ENCODE measurements around the gene GET4. TPM values are rescaled to one million over a fixed set of nuclear protein-coding genes. Genes with fewer than 3 reads are reported as not detected.
A peak's percentile ranks its signal among the peaks of the same experiment; 100 is the strongest.

The GET4 gene
- total and polyA plus RNA-seq, 2 of the 13 experiments (the other 11 are each of a cell fraction or from before 2014, with no cell fraction given): 28.2 to 35.2 TPM

DNA sequence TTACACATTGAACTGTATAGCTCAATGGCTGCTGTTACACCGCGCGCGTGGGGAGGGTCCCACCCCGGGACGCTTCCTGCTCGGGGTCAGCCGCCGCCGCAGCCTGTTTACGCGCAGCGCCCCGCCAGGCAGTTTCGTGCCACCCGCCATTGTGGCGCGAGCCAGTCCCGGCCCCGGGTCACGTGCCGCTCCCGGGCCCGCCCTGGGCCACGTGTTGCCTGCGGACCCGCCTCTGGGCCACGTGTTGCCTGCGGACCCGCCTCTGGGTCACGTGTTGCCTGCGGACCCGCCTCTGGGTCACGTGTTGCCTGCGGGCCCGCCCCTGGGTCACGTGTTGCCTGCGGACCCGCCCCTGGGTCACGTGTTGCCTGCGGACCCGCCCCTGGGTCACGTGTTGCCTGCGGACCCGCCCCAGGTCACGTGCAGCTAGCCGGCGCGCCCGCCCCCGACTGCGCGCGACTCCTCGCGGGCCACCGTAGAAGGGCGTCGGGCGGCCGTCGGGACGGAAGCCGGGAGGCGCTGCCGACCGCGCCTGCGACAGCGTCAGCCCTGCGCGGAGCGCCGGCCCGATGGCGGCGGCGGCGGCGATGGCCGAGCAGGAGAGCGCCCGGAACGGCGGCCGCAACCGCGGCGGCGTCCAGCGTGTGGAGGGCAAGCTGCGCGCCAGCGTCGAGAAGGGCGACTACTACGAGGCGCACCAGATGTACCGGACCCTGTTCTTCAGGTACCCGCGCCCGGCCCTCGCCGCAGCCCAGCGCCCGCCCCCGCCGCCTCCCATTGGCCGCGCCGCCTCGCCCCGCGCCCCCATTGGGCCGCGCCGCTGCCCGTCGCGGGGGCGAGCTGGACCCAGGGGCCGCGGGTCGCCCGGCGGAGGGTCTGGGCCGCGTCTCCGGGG lies at the start of gene GET4 (continued):
- TF ChIP-seq CREB1 (IDR thresholded peaks at IDR 0.05): peak; percentile 53; the same call in 1 of the 2 replicates
- TF ChIP-seq CREB1 (CRISPR knock-in tag; IDR thresholded peaks at IDR 0.05): no peak
- TF ChIP-seq KAT8 (CRISPR knock-in tag; IDR thresholded peaks at IDR 0.05): 0 out of 2 replicates have a peak, but pooled peaks have one; percentile 19
- TF ChIP-seq CEBPB (IDR thresholded peaks at IDR 0.05; ENCODE audit: borderline replicate concordance, low read depth, low read length): no peak
- TF ChIP-seq, protein P1, sequence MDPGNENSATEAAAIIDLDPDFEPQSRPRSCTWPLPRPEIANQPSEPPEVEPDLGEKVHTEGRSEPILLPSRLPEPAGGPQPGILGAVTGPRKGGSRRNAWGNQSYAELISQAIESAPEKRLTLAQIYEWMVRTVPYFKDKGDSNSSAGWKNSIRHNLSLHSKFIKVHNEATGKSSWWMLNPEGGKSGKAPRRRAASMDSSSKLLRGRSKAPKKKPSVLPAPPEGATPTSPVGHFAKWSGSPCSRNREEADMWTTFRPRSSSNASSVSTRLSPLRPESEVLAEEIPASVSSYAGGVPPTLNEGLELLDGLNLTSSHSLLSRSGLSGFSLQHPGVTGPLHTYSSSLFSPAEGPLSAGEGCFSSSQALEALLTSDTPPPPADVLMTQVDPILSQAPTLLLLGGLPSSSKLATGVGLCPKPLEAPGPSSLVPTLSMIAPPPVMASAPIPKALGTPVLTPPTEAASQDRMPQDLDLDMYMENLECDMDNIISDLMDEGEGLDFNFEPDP (CRISPR knock-in tag; conservative IDR thresholded peaks at IDR 0.05): no peak
- TF ChIP-seq, protein P2, sequence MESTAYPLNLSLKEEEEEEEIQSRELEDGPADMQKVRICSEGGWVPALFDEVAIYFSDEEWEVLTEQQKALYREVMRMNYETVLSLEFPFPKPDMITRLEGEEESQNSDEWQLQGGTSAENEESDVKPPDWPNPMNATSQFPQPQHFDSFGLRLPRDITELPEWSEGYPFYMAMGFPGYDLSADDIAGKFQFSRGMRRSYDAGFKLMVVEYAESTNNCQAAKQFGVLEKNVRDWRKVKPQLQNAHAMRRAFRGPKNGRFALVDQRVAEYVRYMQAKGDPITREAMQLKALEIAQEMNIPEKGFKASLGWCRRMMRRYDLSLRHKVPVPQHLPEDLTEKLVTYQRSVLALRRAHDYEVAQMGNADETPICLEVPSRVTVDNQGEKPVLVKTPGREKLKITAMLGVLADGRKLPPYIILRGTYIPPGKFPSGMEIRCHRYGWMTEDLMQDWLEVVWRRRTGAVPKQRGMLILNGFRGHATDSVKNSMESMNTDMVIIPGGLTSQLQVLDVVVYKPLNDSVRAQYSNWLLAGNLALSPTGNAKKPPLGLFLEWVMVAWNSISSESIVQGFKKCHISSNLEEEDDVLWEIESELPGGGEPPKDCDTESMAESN (CRISPR knock-in tag; conservative IDR thresholded peaks at IDR 0.05): peak; percentile 78
- peak; percentile 84 for TF ChIP-seq AGO2 (optimal IDR thresholded peaks at IDR 0.05; ENCODE audit: low read depth, low read length)
- TF ChIP-seq RBFOX2 (IDR thresholded peaks at IDR 0.05; ENCODE audit: low read depth, low read length): peak; percentile 87
- TF ChIP-seq PHB2 (IDR thresholded peaks at IDR 0.05; ENCODE audit: partially characterized antibody): no peak
- TF ChIP-seq, protein P3, sequence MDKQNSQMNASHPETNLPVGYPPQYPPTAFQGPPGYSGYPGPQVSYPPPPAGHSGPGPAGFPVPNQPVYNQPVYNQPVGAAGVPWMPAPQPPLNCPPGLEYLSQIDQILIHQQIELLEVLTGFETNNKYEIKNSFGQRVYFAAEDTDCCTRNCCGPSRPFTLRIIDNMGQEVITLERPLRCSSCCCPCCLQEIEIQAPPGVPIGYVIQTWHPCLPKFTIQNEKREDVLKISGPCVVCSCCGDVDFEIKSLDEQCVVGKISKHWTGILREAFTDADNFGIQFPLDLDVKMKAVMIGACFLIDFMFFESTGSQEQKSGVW (CRISPR knock-in tag; IDR thresholded peaks at IDR 0.05; ENCODE audit: borderline replicate concordance): no peak
- no peak for TF ChIP-seq NFRKB (IDR thresholded peaks at IDR 0.05)
- 0 out of 2 replicates have a peak, but pooled peaks have one; percentile 61 for TF ChIP-seq CHD4 (IDR thresholded peaks at IDR 0.05; ENCODE audit: borderline replicate concordance, low read length)
- TF ChIP-seq ZNF883 (CRISPR knock-in tag; IDR thresholded peaks at IDR 0.05; ENCODE audit: not compliant biosample characterization): peak; percentile 26
- TF ChIP-seq KLF12 (CRISPR knock-in tag; IDR thresholded peaks at IDR 0.05; ENCODE audit: borderline replicate concordance): peak; percentile 98
- TF ChIP-seq, protein P4, sequence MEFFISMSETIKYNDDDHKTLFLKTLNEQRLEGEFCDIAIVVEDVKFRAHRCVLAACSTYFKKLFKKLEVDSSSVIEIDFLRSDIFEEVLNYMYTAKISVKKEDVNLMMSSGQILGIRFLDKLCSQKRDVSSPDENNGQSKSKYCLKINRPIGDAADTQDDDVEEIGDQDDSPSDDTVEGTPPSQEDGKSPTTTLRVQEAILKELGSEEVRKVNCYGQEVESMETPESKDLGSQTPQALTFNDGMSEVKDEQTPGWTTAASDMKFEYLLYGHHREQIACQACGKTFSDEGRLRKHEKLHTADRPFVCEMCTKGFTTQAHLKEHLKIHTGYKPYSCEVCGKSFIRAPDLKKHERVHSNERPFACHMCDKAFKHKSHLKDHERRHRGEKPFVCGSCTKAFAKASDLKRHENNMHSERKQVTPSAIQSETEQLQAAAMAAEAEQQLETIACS (CRISPR knock-in tag; IDR thresholded peaks at IDR 0.05): peak; percentile 82
- TF ChIP-seq MTF2 (CRISPR knock-in tag; IDR thresholded peaks at IDR 0.05; ENCODE audit: borderline replicate concordance): no peak
- peak; percentile 76 for TF ChIP-seq ZNF563 (CRISPR knock-in tag; IDR thresholded peaks at IDR 0.05)
- no peak for TF ChIP-seq ZNF224 (CRISPR knock-in tag; IDR thresholded peaks at IDR 0.05)
- TF ChIP-seq ZNF207 (IDR thresholded peaks at IDR 0.05; ENCODE audit: borderline replicate concordance): no peak
- TF ChIP-seq CBFB (CRISPR knock-in tag; IDR thresholded peaks at IDR 0.05): peak; percentile 27; the same call in 1 of the 2 replicates
- TF ChIP-seq, protein P5, sequence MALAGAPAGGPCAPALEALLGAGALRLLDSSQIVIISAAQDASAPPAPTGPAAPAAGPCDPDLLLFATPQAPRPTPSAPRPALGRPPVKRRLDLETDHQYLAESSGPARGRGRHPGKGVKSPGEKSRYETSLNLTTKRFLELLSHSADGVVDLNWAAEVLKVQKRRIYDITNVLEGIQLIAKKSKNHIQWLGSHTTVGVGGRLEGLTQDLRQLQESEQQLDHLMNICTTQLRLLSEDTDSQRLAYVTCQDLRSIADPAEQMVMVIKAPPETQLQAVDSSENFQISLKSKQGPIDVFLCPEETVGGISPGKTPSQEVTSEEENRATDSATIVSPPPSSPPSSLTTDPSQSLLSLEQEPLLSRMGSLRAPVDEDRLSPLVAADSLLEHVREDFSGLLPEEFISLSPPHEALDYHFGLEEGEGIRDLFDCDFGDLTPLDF (CRISPR knock-in tag; IDR thresholded peaks at IDR 0.05): no peak
- no peak for TF ChIP-seq ZNF121 (CRISPR knock-in tag; IDR thresholded peaks at IDR 0.05)
- TF ChIP-seq HIVEP1 (CRISPR knock-in tag; IDR thresholded peaks at IDR 0.05): no peak
- no peak for TF ChIP-seq HOXA9 (CRISPR knock-in tag; IDR thresholded peaks at IDR 0.05; ENCODE audit: borderline replicate concordance)

Measured in HepG2 (cell line).